Measurements from ENCODE around the gene SLC9A3.
"Not testable (repeated sequence)": the region's sequence is repeated elsewhere in the genome, so short reads cannot be mapped to it uniquely, and the experiment has no call there.

The SLC9A3 gene

GRCh38 chr5:507986-508575 is 16.2 kb downstream of the SLC9A3 start:
- not testable (repeated sequence) for H3K4me1 Mint-ChIP-seq (ENCODE audit: low read depth); H3K9me3 Mint-ChIP-seq

DNA sequence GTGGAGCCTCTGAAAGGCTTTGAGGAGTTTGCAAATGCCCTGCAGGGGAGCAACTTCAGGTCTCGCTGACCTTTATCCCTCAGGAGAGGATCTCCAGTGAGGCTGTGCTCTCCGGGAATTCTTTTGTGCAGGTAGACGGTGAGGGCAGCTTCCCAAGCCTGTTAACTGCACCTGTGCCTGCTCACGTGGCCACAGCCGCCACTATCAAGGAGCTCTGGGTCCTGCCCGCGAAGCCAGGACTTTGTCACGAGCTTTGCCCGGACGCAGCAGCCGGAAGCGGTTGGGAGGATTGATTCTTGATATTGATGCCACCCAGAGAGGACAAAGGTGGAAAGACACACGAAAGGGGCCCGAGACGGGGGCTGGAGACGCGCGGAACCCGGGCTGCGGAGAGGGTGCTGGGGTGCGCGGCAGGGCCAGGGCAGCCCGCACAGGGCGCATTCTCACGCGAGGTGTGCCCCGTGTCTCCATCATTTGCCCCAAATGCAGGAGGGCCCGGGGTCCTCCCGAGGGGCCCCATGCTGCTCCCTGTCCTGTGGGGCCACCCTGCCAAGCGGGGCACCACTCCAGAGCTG is 18.2 kb downstream of the SLC9A3 start:
- no peak overlapping the region for H3K27ac Mint-ChIP-seq
- no peak overlapping the region for H3K4me3 Mint-ChIP-seq
- H3K9me3 Mint-ChIP-seq = peaks cover 7% of the 10 kb centered on the region
- H3K27me3 Mint-ChIP-seq = peaks cover 86% of the 10 kb centered on the region
- H3K36me3 Mint-ChIP-seq (ENCODE audit: low read depth) = no peaks in the 10 kb centered on the region
- intact Hi-C loops (cut with micrococcal nuclease) = no loop called here
- H3K4me1 Mint-ChIP-seq (ENCODE audit: low read depth) = no peaks in the 10 kb centered on the region

More at GRCh38 chr5:507986-508575, 16.2 kb downstream of the SLC9A3 start:
- intact Hi-C loops (cut with micrococcal nuclease); H3K4me3 Mint-ChIP-seq; H3K36me3 Mint-ChIP-seq (ENCODE audit: low read depth); H3K27ac Mint-ChIP-seq: not testable (repeated sequence)
- H3K27me3 Mint-ChIP-seq = peaks cover 81% of the 10 kb centered on the region

- Mint-ChIP-seq H3K27me3 (peaks cover 86% of the 10 kb centered on the region), H3K27ac (no peak overlapping the region), H3K4me1 (ENCODE audit: low read depth) (no peaks in the 10 kb centered on the region), H3K4me3 (no peak overlapping the region), H3K9me3 (peaks cover 7% of the 10 kb centered on the region), H3K36me3 (ENCODE audit: low read depth) (no peaks in the 10 kb centered on the region)
- intact Hi-C loops (cut with micrococcal nuclease) = no loop called here
These were observed 19.7 kb downstream of the SLC9A3 start for GRCh38 chr5:504326-505154.

- Mint-ChIP-seq H3K27me3 (peaks cover 88% of the 10 kb centered on the region), H3K4me3 (no peak overlapping the region), H3K27ac (no peak overlapping the region), H3K4me1 (ENCODE audit: low read depth) (no peaks in the 10 kb centered on the region), H3K36me3 (ENCODE audit: low read depth) (no peaks in the 10 kb centered on the region), H3K9me3 (no peaks in the 10 kb centered on the region)
- intact Hi-C loops (cut with micrococcal nuclease) = no loop called here
These were observed 21.7 kb downstream of the SLC9A3 start for GRCh38 chr5:502325-503079.

GRCh38 chr5:501831-502184 is 22.4 kb downstream of the SLC9A3 start:
- H3K27ac Mint-ChIP-seq = no peak overlapping the region
- no peaks in the 10 kb centered on the region for H3K36me3 Mint-ChIP-seq (ENCODE audit: low read depth)
- H3K9me3 Mint-ChIP-seq = no peaks in the 10 kb centered on the region
- intact Hi-C loops (cut with micrococcal nuclease) = no loop called here
- peaks cover 91% of the 10 kb centered on the region for H3K27me3 Mint-ChIP-seq
- no peaks in the 10 kb centered on the region for H3K4me1 Mint-ChIP-seq (ENCODE audit: low read depth)
- H3K4me3 Mint-ChIP-seq = no peak overlapping the region

- Mint-ChIP-seq H3K36me3 (ENCODE audit: low read depth) (no peaks in the 10 kb centered on the region), H3K4me3 (no peak overlapping the region), H3K9me3 (no peaks in the 10 kb centered on the region), H3K4me1 (ENCODE audit: low read depth) (no peaks in the 10 kb centered on the region), H3K27me3 (peaks cover 91% of the 10 kb centered on the region), H3K27ac (no peak overlapping the region)
- intact Hi-C loops (cut with micrococcal nuclease) = no loop called here
These were observed 23.0 kb downstream of the SLC9A3 start for GRCh38 chr5:501105-501830.

GRCh38 chr5:500491-500890 is 23.8 kb downstream of the SLC9A3 start:
- intact Hi-C loops (cut with micrococcal nuclease) = no loop called here
- Mint-ChIP-seq H3K27ac (no peak overlapping the region), H3K4me1 (ENCODE audit: low read depth) (no peaks in the 10 kb centered on the region), H3K4me3 (no peak overlapping the region), H3K36me3 (ENCODE audit: low read depth) (no peaks in the 10 kb centered on the region), H3K9me3 (no peaks in the 10 kb centered on the region), H3K27me3 (peaks cover 91% of the 10 kb centered on the region)

DNA sequence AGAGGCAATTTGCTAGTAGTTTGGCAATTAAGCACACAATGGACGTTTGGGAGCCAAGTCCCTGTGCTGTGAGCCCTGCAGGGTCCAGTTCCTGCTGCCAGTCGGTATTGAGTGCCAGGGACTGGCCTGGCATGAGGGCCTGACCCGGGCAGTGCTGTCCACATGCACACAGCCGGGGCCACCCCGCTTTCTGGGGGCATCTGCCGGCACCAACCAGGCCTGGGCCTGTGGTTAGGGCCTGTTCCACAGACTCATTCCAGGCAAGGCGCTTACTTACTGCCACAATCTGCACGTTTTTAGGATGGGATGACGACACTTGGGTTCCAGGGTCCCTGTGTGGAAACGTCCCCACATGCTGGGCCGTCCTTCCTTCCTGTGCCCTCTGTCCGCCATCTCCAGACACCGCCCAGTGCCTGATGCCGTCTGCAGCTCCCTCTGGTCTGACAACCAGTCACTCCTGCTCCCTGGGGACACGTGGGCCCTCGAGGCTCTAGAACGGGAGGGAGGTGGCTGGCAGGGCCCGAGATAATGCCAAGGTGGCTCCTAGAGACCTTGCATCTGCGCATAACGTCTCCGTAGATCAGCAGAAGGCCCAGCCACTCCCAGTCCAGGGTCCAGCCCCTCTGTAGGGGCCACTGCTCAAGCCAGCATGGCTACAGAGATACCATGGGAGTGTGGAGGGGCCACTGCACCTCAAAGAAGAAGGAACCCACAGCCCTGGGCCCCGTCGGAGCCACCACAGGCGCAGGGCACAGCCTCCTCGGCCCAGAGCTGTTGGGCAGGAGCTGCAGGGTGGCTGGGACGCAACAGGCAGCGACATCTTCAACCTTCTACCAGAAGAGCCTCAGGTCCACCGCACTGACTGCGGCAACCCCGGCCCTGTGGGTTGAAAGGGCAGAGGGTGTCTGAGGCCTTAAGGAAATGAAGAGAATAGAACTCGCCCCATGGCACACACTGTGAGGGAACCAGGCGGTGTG is 24.7 kb downstream of the SLC9A3 start:
- Mint-ChIP-seq H3K27me3 (peaks cover 91% of the 10 kb centered on the region), H3K9me3 (no peaks in the 10 kb centered on the region), H3K27ac (no peak overlapping the region), H3K4me3 (no peak overlapping the region), H3K36me3 (ENCODE audit: low read depth) (no peaks in the 10 kb centered on the region), H3K4me1 (ENCODE audit: low read depth) (no peaks in the 10 kb centered on the region)
- intact Hi-C loops (cut with micrococcal nuclease) = no loop called here

DNA sequence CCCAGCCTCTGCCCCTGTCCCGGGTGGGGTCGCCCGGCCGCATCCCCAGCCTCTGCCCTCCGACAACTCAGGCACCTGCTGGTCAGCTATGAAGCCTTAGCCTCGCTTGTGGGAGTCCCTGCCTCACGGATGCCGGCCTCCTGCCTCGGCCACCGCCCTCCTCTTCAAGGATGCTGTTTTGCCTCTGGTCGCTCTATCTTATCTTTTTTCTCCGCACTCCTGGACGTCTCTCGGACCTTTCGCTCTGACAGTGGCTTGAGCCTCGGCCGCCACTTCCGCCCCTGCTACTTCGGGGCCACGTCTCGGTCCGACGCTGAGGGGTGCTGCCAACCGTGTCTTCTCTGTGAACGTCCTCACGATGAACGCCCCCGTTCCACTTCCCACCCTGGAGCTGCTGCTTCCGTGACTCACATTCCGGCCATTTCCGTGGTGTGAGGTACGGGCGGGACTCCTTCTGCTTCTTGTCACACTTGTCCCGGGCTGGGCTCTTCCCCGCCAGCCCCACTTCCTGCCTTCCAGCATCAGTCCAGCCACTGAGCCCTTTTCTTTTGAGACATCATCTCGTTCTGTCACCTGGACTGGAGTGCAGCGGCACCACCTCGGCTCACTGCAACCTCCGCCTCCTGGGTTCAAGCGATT is 26.3 kb downstream of the SLC9A3 start:
- no peaks in the 10 kb centered on the region for H3K4me1 Mint-ChIP-seq (ENCODE audit: low read depth)
- no peaks in the 10 kb centered on the region for H3K9me3 Mint-ChIP-seq
- intact Hi-C loops (cut with micrococcal nuclease) = no loop called here
- H3K27ac Mint-ChIP-seq = no peak overlapping the region
- peaks cover 91% of the 10 kb centered on the region for H3K27me3 Mint-ChIP-seq
- no peak overlapping the region for H3K4me3 Mint-ChIP-seq
- H3K36me3 Mint-ChIP-seq (ENCODE audit: low read depth) = no peaks in the 10 kb centered on the region

- intact Hi-C loops (cut with micrococcal nuclease) = no loop called here
- Mint-ChIP-seq H3K9me3 (no peaks in the 10 kb centered on the region), H3K27me3 (peaks cover 90% of the 10 kb centered on the region), H3K4me1 (ENCODE audit: low read depth) (no peaks in the 10 kb centered on the region), H3K27ac (no peak overlapping the region), H3K36me3 (ENCODE audit: low read depth) (no peaks in the 10 kb centered on the region), H3K4me3 (no peak overlapping the region)
These were observed 27.1 kb downstream of the SLC9A3 start for GRCh38 chr5:497090-497700.

DNA sequence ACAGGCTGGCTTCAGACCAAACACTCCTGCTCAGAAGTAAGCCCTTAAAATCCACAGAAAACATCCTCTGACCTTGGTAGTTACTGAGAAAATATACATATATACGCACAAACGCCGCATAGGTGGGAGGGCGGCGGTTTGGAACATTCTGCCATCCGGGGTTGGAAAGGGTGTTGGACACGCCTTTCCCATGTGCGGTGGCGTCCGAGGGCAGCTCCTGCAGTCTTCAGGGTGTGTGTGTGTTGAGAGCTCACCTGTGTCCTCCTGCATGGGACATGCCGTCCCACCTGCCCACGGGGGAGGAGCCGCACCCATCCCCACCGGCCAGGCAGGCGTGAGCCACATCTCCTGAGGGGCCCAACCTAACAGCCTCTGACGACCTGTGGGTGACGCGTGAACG is 28.2 kb downstream of the SLC9A3 start:
- Mint-ChIP-seq H3K4me1 (ENCODE audit: low read depth) (no peaks in the 10 kb centered on the region), H3K36me3 (ENCODE audit: low read depth) (no peaks in the 10 kb centered on the region), H3K9me3 (no peaks in the 10 kb centered on the region), H3K27me3 (peaks cover 87% of the 10 kb centered on the region), H3K27ac (no peak overlapping the region), H3K4me3 (no peak overlapping the region)
- intact Hi-C loops (cut with micrococcal nuclease) = no loop called here

GRCh38 chr5:494667-495255 is 29.5 kb downstream of the SLC9A3 start:
- H3K9me3 Mint-ChIP-seq = no peaks in the 10 kb centered on the region
- H3K27ac Mint-ChIP-seq = no peak overlapping the region
- no peak overlapping the region for H3K4me3 Mint-ChIP-seq
- H3K4me1 Mint-ChIP-seq (ENCODE audit: low read depth) = no peaks in the 10 kb centered on the region
- no peaks in the 10 kb centered on the region for H3K36me3 Mint-ChIP-seq (ENCODE audit: low read depth)
- intact Hi-C loops (cut with micrococcal nuclease) = no loop called here
- peaks cover 87% of the 10 kb centered on the region for H3K27me3 Mint-ChIP-seq

Data from dendritic cell treated with granulocyte-macrophage colony-stimulating factor and Interleukin-4, amounts not matched to agents 40 ng/mL and 50 ng/mL, for 4 days (primary cell).